Testis (tissue), 2 donors: ENCODE data around the gene ERBB2.

Source experiments
- POLR2A ChIP-seq: fragments of 450-650 bp; IDR thresholded peaks from one replicate; pipeline ENCODE4 v1.6.1; 2017; ENCODE audit warnings: antibody characterized with exemption, mild to moderate bottlenecking, moderate library complexity
- TF ChIP-seq, protein P1 (sequence below), 3 experiments: fragments of 450-650 bp in 2 of 3; fragments of 200-600 bp in 1 of 3; sonication (generic) in 1 of 3; IDR thresholded peaks; one replicate each; pipeline ENCODE4 v1.5.1; 2016 to 2019; ENCODE audit warnings: antibody characterized with exemption in 3 of 3, mild to moderate bottlenecking in 2 of 3, moderate library complexity in 1 of 3

DNA sequence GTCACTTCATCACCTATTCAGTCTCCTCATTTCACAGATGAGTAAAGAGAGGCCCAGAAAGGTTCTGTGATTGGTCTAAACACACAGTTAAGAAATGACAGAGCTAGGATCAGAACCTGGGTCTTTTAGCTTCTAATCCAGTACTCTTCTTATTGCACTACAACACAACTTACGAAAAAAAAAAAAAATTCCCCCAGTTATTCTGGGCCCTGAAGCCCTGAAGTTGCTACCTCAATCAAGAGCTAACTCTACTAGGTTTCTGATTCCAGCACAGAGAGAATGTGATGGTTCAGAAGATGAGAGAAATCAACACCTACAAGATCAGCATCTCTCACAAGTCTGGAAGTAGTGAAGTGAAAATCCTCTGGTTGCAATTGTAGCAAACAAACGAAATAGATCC is 75.2 kb downstream of the ERBB2 start:
- TF ChIP-seq, protein P1, sequence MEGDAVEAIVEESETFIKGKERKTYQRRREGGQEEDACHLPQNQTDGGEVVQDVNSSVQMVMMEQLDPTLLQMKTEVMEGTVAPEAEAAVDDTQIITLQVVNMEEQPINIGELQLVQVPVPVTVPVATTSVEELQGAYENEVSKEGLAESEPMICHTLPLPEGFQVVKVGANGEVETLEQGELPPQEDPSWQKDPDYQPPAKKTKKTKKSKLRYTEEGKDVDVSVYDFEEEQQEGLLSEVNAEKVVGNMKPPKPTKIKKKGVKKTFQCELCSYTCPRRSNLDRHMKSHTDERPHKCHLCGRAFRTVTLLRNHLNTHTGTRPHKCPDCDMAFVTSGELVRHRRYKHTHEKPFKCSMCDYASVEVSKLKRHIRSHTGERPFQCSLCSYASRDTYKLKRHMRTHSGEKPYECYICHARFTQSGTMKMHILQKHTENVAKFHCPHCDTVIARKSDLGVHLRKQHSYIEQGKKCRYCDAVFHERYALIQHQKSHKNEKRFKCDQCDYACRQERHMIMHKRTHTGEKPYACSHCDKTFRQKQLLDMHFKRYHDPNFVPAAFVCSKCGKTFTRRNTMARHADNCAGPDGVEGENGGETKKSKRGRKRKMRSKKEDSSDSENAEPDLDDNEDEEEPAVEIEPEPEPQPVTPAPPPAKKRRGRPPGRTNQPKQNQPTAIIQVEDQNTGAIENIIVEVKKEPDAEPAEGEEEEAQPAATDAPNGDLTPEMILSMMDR (IDR thresholded peaks at IDR 0.05), result no peak
- TF ChIP-seq POLR2A, result no peak
